Measurements from ENCODE around the gene FASTK.

The FASTK gene

DNA sequence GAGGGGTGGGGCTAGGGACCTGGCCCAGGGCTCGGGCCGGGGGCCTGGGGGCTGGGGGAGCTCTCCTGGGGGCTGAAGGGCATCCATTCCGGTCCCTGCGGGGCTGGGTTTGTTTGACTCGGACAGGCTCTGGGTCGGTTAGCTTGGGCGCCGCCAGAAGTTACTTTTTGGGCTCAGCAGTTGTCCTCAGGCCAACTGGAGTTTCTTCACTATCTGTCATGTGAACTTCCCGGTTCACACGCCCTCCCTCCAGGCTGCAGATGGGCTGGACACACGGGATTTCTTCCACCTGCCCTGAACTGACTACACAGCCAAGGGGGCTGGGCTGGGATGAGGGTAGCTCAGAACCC, 17.4 kb downstream of the FASTK start:
- no peak for DNase-seq

- no peak for DNase-seq
Observed at GRCh38 chr7:151062399-151063211, 18.0 kb downstream of the FASTK start.

GRCh38 chr7:151062111-151062398, 18.6 kb downstream of the FASTK start:
- no peak for DNase-seq

GRCh38 chr7:151061213-151062110, 19.1 kb downstream of the FASTK start:
- DNase-seq, result no peak

DNA sequence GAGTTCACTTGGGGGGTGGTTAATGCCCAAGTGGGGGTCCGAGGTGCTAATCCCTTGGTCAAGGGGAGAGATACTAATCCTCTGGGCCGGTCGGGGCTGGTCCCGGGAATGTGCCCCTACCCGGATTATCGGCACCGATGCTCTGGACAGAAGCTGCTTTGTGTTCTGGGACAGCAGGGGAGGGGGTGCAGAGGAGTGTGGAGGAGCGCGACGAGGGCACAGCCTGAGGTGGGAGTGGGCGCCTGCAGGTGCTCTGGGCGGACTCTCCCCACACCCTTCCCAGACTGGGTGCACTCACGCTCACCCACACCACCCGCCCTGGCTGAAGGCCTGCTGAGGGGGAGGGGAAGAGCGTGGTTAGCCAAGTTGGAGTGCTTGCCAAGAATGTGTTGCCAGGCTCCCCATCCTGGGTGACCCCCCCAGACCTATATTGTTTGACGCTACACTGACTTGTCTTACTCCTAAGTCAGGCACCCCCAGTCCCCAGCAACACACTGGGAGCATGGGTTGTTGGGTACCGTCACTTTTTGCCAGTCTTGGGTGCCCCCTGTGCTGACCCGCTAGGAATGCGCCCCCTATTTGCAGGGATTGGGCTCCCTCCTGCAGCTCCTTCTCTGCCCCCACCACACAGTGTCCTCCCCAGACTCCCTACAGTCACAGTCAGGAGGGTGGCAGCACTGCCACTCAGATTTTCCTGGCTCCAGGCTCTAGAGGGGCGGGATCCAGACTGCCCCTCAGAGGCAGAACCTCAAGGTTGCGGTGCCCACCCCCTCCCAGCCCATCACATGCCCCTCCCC, 20.0 kb downstream of the FASTK start:
- no peak for DNase-seq

- no peak for DNase-seq
Observed at GRCh38 chr7:151060113-151060415, 20.5 kb downstream of the FASTK start.

GRCh38 chr7:151059367-151060112, 21.1 kb downstream of the FASTK start, which contains the start of gene SLC4A2:
TSS of gene SLC4A2 (plus strand) at chr7:151059589. CDS start at chr7:151061988, 2,399 bp downstream.
- peak; percentile 39 to 68 (median 50) for DNase-seq

DNA sequence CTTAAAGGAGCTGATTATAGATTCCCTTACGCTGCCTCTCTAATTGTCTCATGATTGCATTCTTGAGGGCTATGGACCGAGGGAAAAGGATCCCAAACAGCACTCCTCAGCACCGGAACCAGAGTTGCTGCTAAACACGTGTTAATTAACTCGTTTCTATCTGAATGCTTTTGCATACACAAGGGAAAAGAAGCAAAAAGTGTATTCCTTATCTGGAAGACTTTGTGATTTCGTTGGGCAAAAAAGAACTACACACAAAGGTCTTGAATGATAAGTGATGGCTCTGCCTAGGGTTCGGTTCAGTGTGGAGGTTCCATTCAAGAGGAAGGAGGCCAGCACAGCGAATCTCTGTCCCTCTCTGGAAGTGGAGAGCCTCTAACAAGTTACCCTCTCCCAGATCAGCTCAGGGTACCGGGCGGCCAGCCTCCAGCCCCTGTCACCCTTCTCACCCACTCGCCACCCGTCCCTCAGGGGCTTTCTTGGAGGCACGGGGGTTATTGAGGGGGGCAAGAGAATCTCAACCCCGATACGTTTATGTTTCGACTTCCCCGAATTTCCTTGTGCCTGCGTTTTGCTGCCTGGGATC, 21.7 kb downstream of the FASTK start:
- no peak for DNase-seq

- DNase-seq, result peak; percentile 93 to 98 (median 97)
Observed at GRCh38 chr7:151057989-151058780, 22.4 kb downstream of the FASTK start.

DNA sequence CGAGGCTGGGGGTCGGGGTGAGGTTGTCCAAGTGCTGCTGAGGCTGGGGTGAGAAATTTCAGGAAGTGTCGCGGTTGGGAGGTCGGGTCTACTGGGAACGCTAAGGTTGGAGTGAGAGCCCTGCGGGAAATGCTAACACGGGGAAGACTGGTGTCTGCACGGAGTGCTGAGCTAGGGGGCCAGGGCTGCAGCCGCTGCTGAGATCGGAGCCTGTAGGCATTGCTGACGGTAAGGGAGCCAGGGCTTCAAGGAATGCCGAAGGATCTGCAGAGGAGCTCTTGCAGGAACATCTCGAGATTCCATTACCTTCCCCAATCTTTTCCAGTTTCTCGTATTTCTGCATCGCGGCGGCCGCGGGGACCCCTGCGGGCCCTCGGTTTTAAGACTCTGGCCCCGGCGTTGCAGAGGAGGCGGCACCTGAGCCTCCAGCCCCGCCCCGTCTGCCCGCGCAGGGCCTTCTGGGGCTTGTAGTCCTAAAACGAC, 23.1 kb downstream of the FASTK start, which contains the start of gene CDK5:
Gene CDK5, minus strand, starts transcription at position 392 of the 483 bp plus-strand sequence. Its CDS starts 49 bp downstream, at position 343.
- DNase-seq, result no peak

- no peak for DNase-seq
Observed at GRCh38 chr7:151056666-151057505, 23.7 kb downstream of the FASTK start.

DNA sequence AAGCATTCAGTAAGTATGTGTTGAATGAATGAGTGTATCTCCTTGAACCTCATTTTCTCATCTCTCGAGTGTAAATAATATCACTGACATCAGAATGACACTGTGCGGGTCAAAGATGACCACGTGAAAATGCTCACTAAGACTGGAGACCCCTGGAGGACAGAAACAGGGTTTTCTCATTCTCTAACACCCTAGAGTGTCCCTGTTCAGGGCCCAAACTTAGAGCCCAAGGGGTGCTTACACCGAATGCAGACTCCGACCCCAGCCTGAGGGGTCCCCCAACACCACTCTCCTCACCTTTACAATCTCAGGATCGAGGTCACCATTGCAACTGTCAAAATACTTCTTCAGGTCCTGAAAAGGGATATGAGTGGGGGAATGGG, 24.3 kb downstream of the FASTK start:
- no peak for DNase-seq

DNA sequence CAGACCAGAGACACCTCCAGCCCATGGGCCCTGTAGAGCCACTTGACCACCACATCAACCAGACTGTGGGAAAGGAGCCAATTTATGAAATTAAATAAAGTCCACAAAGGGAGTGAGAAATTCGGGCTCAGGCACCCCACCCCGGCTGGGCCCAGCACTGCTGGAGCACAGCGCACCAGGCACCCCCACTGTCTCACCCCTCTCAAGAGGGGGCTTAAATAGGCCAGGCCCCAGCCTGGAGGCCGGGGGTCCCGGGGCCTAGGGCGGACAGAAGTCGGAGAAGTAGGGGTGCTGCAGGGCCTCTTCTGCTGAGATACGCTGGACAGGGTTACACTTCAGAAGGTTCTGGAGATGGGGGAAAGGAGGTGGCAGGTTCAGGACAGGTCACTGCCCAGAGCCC, 26.9 kb downstream of the FASTK start:
- no peak for DNase-seq

DNA sequence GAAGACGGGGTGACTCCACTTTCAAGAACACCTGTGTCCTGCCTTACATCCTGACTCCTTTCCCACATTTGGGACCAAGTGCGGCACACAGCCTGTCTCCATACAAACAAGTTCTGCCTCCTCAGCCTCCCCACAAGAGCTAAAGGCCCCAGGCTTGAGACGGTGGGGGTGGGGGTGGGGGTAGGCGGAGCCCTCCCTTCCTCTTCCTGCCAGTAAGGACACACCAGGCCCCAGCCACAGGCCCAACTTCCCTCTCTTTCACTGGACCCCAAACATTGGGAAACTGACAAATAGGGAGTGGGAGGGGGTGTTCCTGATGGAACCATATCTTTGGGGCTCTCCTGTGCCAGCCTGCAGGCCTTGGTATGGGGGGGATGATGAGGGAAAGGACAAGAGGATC, 27.5 kb downstream of the FASTK start:
- no peak for DNase-seq

DNA sequence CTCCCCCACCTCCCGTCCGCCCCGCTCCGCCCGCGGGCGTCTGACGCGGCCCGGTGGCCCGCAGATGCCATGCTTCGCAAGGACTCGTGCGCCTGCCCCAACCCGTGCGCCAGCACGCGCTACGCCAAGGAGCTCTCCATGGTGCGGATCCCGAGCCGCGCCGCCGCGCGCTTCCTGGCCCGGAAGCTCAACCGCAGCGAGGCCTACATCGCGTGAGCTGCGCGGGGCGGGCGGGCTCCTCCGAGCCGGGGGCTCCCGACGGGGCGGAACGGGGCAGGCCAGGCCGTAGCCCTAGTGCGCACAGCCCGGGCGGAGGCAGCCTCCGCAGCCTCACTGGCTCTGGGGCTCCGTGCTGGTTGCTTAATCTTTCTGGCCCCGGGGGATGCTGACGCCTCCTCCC, 29.5 kb downstream of the FASTK start:
- DNase-seq, result peak in 3 of 5 donors; percentile 42 to 57 (median 57)

DNA sequence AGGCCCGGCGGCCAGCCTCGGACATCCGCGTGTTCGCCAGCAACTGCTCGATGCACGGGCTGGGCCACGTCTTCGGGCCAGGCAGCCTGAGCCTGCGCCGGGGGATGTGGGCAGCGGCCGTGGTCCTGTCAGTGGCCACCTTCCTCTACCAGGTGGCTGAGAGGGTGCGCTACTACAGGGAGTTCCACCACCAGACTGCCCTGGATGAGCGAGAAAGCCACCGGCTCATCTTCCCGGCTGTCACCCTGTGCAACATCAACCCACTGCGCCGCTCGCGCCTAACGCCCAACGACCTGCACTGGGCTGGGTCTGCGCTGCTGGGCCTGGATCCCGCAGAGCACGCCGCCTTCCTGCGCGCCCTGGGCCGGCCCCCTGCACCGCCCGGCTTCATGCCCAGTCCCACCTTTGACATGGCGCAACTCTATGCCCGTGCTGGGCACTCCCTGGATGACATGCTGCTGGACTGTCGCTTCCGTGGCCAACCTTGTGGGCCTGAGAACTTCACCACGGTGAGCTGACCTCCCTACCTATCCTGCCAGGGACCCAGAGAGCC, 31.6 kb downstream of the FASTK start:
- DNase-seq, result no peak

DNA sequence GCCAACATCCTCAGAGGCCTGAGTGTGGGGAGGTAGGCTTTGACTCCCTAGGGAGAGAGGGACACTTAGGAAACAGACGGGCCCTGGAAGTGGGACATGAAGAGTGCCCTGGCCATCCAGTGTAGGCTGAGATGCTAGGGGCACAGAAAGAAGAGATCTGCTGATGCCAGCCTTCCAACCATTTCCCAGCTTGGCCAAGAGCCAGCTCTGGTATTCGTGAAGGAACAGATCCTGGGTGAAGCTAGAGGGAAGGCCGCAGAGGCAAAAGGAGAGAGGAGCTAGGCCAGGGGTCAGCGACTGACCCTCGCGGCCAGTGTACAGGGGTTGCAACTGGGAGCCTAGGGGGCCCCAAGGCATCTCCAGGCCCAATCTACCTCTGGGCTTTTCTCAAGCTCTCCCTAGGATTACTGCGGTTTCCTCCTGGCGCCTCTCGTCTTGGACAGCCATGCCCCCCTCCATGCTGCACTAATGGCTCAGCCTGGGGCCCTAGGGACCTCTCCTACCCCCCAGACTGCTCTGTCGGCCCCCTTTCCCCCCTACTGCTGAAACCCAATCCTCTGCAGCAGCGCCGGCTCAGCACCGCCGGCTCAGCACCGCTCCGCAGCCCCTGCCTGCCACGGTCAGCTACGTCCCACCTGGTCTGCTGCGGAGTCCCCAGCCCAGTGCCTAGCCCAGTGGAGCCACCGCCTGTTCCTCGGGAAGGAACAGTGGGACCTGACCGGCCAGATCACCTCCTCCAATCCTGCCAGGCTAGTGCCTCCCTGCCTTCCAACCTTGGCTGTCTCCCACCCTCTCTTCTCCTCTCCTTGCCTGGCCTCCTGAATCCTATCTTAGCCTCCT, 32.4 kb downstream of the FASTK start, which contains the start of gene ASIC3:
Gene ASIC3, plus strand, starts transcription at position 556 of the 840 bp plus-strand sequence. CDS start 355 bp downstream, outside the sequence.
- DNase-seq, result no peak
